GM18517 (cell line): ENCODE measurements around the gene DZIP1.

Experiments used
- ATAC-seq: cut with Tn5 transposase; IDR thresholded peaks from one replicate; pipeline ENCODE4 v1.9.1; 2021; ENCODE audit warnings: mild to moderate bottlenecking, moderate library complexity; ENCODE audit not compliant: unreplicated experiment

The DZIP1 gene

GRCh38 chr13:95643936-95644598 is 439 bp downstream of the DZIP1 start:
- no peak for ATAC-seq

GRCh38 chr13:95643571-95643935 is 953 bp downstream of the DZIP1 start:
- no peak for ATAC-seq

- ATAC-seq = no peak
Measured at GRCh38 chr13:95642999-95643398, 1.5 kb downstream of the DZIP1 start.

- no peak for ATAC-seq
Measured at GRCh38 chr13:95642028-95642621, 2.4 kb downstream of the DZIP1 start.

- no peak for ATAC-seq
Measured at GRCh38 chr13:95641291-95642027, 3.0 kb downstream of the DZIP1 start.

GRCh38 chr13:95636853-95637252 is 7.7 kb downstream of the DZIP1 start:
- no peak for ATAC-seq

- ATAC-seq = no peak
Measured at GRCh38 chr13:95630593-95630992, 13.9 kb downstream of the DZIP1 start.

GRCh38 chr13:95629071-95629470 is 15.4 kb downstream of the DZIP1 start:
- no peak for ATAC-seq

- no peak for ATAC-seq
Measured at GRCh38 chr13:95628488-95628887, 16.0 kb downstream of the DZIP1 start.

GRCh38 chr13:95627590-95627989 is 16.9 kb downstream of the DZIP1 start:
- ATAC-seq = no peak

- ATAC-seq = no peak
Measured at GRCh38 chr13:95626768-95627167, 17.7 kb downstream of the DZIP1 start.

GRCh38 chr13:95624020-95624419 is 20.5 kb downstream of the DZIP1 start:
- peak; percentile 60 for ATAC-seq

- ATAC-seq = no peak
Measured at GRCh38 chr13:95623141-95623540, 21.4 kb downstream of the DZIP1 start.

GRCh38 chr13:95620825-95621498 is 23.5 kb downstream of the DZIP1 start:
- no peak for ATAC-seq

- no peak for ATAC-seq
Measured at GRCh38 chr13:95620030-95620824, 24.3 kb downstream of the DZIP1 start.

GRCh38 chr13:95615539-95615938 is 29.0 kb downstream of the DZIP1 start:
- no peak for ATAC-seq

- no peak for ATAC-seq
Measured at GRCh38 chr13:95614641-95615245, 29.8 kb downstream of the DZIP1 start.

- no peak for ATAC-seq
Measured at GRCh38 chr13:95608640-95609323, 35.7 kb downstream of the DZIP1 start.

- ATAC-seq = no peak
Measured at GRCh38 chr13:95607366-95607765, 37.1 kb downstream of the DZIP1 start.
